22Rv1 (cell line): ENCODE data around the gene RPS27L.

Source experiments
- H3K27ac ChIP-seq: fragments of 450-650 bp; 2 replicates; pipeline ENCODE4 v1.5.1; 2017
- ZFX ChIP-seq: fragments of 450-650 bp; IDR thresholded peaks from 2 replicates; pipeline ENCODE4 v1.6.1; 2017; ENCODE audit warnings: antibody characterized with exemption, borderline replicate concordance
- TF ChIP-seq, protein P1 (sequence below): fragments of 450-650 bp; IDR thresholded peaks from 2 replicates; pipeline ENCODE4 v1.5.1; 2017; ENCODE audit warnings: mild to moderate bottlenecking

Gene RPS27L

DNA sequence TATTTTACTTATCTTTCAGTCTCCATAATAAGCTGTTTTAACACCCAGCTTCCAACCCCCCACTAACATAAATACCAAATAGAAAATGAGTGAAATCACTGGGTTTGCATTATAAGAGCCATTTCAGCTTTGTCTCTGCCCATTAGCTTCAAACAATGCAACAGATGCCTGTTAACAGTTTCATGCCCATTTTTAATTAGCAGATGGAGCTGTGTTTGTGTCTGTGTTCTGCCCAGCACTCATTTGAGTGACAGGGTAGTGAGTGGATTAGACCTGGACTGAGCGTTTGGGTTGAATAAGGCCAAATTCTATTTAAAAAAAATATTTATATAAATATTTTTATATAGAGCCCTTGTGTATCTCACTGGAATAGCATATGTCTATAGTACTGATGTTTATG is 39.6 kb upstream of the RPS27L start:
- no peak overlapping the region for H3K27ac ChIP-seq
- TF ChIP-seq ZFX, result no peak
- TF ChIP-seq, protein P1, sequence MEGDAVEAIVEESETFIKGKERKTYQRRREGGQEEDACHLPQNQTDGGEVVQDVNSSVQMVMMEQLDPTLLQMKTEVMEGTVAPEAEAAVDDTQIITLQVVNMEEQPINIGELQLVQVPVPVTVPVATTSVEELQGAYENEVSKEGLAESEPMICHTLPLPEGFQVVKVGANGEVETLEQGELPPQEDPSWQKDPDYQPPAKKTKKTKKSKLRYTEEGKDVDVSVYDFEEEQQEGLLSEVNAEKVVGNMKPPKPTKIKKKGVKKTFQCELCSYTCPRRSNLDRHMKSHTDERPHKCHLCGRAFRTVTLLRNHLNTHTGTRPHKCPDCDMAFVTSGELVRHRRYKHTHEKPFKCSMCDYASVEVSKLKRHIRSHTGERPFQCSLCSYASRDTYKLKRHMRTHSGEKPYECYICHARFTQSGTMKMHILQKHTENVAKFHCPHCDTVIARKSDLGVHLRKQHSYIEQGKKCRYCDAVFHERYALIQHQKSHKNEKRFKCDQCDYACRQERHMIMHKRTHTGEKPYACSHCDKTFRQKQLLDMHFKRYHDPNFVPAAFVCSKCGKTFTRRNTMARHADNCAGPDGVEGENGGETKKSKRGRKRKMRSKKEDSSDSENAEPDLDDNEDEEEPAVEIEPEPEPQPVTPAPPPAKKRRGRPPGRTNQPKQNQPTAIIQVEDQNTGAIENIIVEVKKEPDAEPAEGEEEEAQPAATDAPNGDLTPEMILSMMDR, result no peak

DNA sequence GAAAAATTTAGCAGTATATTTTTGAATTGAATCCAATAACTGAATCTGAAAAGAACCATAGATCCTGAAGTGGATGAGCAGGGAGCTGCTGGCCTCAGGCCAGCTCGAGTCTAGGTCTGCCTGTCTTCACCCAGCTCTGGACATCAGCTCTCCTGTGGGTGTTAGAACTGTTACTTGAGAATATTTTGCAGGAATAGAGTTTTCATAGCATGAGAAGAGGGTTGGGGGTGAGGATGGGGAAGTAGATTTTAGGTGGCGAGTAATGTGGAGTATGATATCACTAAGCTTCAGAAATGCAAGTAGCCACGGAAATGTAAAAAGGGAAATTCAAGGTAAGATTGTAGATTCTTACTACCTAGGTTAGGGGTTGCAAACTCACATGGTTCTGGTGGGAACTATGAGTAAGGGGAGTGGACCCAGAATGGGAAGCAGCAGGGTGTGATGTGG is 38.3 kb upstream of the RPS27L start:
- TF ChIP-seq ZFX, result no peak
- TF ChIP-seq, protein P1, result no peak
- H3K27ac ChIP-seq, result no peak overlapping the region

- no peak overlapping the region for H3K27ac ChIP-seq
Measured at GRCh38 chr15:63194880-63195568, 37.7 kb upstream of the RPS27L start.

GRCh38 chr15:63194302-63194701 is 37.0 kb upstream of the RPS27L start:
- TF ChIP-seq ZFX, result no peak
- TF ChIP-seq, protein P1, result no peak
- no peak overlapping the region for H3K27ac ChIP-seq

More at GRCh38 chr15:63194880-63195568, 37.7 kb upstream of the RPS27L start:
- TF ChIP-seq, protein P1, result no peak
- TF ChIP-seq ZFX, result no peak

DNA sequence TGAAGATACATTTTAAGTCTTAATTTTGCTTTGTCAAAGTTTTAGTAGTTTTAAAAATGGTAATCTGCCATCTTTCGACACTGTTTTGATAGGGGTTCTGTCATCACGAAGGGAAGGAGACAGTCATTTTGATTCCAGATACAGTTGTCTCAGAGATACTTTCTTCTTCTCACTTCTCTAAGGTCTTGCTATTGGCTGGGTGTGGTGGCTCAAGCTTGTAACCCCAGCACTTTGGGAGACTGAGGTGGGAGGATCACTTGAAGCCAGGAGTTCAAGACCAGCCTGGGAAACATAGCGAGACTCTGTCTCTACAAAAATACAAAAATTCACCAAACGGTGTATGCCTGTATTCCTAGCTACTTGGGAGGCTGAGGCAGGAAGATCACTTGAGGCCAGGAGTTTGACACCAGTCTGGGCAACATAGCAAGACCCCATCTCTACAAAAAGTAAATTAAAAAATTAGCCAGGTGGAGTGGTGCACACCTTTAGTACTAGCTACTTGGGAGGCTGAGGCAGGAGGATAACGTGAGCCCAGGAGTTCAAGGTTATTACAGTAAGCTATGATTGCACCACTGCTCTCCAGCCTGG is 35.4 kb upstream of the RPS27L start:
- TF ChIP-seq, protein P1, result no peak
- no peak for TF ChIP-seq ZFX
- H3K27ac ChIP-seq, result no peak overlapping the region

DNA sequence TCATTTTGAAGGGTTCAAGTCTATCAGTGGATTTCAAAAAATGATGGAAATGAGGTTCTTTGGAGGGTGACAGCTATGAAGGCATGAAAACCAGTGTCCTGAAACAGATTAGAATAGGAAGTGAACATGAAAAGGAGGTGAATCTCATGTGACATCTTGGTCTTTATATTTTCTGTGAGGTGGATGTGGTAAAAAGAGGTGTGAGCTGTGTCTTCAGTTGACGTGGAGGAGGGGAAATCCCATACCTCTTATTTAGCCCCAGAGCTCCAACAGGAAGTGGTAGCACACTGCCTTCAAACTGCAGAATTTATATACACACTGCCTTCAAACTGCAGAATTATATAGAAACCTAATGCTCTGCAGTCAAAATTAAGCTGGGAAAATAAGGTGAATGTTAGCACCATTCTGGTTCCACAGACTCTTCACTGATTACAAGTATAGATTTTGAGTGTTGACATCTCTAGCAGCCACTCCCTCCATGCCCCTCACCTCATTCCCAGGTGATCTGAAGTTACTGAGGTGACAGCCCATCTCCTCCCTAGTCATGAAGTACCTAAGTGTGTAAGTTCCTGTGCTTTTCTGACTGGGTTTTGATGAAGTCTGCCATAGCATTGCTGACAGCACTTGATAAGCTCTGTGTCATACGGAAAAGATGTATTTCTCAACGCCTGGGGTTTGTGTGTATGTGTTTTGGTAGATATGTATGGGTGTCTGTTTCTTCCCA is 34.8 kb upstream of the RPS27L start:
- TF ChIP-seq, protein P1, result no peak
- no peak for TF ChIP-seq ZFX
- H3K27ac ChIP-seq, result no peak overlapping the region
